CD4-positive, alpha-beta T cell treated with Interferon gamma for 1 hour (primary cell): Measurements from ENCODE around the gene EEPD1.
A peak's percentile ranks its signal among the peaks of the same experiment; 100 is the strongest.
"Not testable (repeated sequence)": the region's sequence is repeated elsewhere in the genome, so short reads cannot be mapped to it uniquely, and the experiment has no call there.

Experiments
- DNase-seq: peaks from one replicate; pipeline ENCODE4 v3.0.0-alpha.2; 2020

The EEPD1 gene

DNA sequence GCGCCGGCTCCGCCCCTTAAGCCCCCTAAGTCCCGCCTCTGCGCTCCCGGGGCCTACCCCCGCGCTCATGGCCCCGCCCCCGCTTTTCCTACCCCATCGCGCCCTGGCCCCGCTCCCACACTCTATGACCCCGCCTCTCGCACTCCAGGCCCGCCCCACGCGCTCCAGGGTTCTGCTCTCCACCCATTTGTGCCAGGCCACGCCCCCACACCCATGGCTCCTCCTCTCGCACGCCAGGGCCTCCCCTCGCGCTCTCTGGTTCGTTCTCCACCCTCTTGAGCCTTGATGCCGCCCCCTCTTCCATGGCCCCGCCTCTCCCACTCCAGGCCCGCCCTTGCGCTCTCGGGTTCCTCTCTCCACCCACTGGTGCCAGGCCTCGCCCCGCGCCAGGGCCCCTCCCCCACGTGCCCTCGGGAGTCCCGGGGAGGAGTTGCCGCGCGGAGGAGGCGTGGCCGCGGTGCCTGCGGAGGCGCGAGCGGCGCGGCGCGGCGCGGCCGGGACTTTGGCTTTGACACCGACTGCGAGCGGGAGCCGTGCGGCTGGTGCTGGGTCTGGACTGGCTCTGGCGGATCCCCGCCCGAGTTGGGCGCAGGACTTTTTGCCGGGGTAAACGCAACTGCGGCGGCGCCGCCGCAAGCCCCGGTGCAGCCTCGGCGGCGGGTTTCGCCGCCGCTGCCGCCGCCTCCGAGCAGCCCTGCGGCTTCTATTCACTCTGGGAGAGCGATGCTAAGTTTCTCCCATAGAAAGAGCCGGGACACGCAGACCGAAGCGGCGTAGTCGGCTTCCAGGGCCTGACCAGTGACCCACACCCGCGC is at the start of gene EEPD1:
Gene EEPD1, plus strand, starts transcription at position 499 of the 815 bp plus-strand sequence. CDS start 1,071 bp downstream, outside the sequence.
- DNase-seq = peak; percentile 99

DNA sequence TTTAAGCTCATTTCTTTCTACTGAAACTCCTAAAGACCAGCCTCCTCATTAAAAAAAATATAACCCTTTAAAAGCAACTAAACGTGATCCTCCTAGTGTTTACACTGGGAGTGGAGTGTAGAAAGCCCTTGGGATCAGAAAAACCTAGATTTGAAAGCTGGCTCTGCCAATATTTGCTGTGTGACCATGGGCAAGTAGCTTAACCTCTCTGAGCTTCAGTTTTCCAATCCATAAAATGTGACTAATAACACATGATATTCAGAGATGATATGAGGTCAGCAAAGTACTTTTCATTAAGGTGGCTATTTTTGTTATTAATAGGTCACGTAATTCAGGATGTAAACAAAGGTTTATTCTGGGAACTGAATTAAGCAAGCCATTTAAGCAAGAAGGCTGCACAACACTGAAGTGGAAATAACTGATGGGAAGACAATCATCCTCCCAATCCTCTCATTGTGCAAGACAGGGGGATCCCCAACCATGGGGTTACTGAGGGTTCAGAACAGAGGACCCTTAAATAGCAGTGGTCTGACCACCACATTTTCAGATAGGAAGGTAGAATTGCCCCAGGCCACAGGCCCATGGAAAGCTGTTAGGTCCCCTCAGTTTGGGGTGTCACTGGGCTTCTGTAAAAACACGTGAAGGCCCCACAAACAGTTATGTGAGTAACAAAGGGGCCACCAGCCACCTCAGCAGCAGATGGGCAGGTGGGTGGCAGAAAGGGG is 49.1 kb upstream of the EEPD1 start:
- no peak for DNase-seq

DNA sequence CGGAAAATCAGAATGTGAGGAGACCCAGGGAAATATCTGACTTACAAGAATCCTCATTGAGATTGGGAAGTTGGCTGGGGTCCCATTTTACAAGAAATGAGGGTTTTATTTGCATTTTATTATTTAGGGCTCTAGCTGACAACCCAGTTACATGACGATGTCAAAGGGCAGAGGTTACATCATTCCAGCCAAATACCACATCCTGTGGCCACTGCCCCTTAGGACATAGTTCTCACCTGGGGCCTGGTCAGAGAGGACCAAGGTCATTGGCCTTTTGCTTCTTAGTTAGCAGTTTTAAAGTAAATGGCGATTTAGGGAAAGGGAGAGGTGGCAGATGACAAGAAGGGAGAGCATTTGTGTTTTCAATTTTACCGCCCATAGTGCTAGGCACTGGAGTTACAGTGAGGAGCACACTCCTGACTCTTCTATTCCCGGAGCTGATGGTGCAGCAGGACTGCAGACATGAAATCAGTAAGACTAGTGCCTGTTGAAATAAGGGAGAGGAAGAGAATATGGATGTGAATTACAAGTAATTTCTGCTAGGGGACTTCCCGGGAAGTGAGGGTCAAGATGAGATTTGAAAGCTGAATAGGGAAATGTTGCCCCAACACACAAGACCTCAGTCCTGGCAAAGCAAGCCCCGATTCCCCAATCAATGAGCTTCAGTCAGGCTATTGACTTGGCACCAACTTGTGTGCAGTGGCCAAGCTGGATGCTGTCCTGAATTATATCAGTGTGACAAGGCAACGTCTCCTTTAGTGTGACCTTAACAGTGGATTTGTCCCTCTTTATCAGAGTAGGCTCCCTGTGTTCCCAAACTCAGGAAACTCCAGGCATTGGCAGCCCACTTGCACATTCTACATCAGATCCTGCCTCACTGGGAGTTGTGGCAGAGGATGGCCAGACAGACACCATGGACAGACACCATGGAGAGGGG is 45.8 kb upstream of the EEPD1 start:
- DNase-seq = not testable (repeated sequence)

DNA sequence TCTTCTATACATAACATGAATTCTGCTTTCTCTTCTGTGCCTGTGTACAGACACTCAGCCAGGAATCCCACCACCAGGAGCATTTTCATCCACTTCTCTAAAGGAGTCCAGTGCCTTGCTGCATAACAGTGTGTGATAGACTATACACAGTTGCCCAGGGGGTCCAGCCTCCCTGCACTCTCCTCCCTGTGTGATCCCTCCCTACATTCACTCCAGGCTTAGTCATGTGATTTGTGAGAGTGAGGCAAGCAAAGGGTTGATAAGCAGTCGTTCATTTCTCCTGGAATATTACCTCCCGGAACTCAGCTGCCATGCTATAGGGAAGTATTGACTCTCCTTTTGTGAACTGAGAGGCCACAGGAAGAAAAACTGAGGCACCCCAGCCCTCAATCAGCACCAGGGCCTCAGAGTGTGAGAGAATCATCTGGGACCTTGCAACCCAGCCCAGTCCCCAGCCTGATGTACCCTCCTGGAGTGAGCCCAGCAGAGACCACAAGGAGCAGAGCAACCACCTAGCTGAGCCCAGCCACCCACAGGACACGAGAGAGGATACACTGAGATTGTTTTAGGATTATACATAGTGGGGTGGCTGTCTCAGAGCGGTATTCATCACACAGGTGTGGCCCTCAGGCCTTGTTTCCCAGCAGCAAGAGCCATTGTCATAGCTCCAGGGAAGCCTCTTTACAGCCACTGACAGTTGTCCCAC is 45.0 kb upstream of the EEPD1 start:
- no peak for DNase-seq

DNA sequence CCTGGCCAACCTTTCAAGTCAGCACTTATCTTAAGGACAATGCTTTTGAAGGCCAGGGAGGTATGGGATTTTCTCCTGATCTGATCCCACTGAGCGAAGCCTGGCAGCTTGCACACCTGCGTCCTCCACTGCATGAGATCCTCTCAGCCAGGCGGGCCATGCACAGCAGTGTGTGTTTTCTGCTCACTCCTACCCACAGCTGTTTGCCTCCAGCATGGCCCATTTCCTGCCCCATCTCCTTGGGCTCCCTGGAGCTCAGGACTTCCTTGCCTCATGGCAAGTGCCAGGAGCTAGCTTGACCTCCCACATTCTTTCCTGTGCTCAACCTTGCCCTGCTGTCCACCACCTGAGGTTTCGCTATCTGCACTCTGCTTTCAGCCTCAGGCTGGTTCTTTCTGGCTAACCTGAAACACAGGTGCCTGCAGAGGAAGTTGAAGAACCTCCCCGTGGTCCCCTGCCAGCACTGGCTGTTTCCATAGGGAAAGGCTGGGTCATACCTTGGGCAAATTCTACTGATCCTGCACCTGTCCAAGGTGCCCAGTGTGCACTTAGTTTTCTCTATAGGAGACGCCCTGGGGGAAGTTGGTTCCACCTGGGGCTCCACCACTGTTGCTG is 43.9 kb upstream of the EEPD1 start:
- no peak for DNase-seq

DNA sequence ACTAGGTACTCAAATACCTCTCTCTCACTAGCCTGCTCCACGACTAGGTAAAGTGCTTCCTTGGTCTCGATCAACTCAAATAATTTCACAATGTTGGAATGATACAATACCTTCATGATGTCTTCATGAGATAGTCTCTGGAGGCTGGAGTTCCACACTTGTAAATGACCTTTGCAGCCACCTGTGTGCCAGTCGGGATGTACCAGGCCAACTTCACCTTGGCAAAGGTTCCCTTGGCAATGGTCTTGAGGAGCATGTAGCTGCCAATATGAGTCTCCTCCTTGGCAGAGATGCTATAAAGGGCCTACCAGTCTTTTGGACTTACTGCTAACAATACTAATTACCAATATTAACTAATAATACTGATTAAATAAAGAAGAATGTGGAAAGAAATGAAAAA is 42.5 kb upstream of the EEPD1 start:
- DNase-seq = no peak

DNA sequence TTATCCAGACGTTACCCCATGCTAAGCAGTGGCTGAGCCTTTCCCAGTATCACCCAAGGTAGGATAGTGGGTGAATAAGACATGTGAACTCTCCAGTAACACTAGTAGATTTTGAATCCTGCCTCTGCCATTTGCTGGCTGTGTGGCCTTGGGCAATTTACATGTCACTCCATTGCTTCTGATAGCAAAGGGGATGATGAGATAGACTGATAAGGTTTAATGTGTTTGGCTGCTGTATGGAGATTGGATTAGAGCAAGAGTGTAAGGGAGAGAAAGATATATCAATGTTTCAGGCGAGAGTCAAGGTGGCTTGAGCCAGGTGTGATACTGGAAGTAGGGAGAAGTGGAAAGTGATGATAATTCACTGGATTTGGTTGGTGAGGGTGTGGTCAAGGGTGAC is 40.1 kb upstream of the EEPD1 start:
- no peak for DNase-seq

DNA sequence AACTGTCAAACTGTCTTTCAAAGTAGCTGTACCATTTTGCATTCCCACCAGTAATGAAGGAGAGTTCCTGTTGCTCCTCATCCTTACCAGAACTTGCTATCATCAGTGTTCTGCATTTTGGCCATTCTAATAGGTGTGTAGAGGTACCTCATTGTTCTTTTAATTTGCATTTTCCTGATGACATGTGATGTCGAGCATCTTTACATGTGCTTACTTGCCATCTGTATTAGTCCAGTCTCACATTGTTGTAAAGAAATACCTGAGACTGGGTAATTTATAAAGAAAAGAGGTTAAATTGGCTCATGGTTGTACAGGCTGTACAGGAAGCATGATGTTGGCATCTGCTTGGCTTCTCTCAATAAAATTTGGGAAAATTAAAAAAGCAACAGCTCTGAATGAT is 38.7 kb upstream of the EEPD1 start:
- no peak for DNase-seq

DNA sequence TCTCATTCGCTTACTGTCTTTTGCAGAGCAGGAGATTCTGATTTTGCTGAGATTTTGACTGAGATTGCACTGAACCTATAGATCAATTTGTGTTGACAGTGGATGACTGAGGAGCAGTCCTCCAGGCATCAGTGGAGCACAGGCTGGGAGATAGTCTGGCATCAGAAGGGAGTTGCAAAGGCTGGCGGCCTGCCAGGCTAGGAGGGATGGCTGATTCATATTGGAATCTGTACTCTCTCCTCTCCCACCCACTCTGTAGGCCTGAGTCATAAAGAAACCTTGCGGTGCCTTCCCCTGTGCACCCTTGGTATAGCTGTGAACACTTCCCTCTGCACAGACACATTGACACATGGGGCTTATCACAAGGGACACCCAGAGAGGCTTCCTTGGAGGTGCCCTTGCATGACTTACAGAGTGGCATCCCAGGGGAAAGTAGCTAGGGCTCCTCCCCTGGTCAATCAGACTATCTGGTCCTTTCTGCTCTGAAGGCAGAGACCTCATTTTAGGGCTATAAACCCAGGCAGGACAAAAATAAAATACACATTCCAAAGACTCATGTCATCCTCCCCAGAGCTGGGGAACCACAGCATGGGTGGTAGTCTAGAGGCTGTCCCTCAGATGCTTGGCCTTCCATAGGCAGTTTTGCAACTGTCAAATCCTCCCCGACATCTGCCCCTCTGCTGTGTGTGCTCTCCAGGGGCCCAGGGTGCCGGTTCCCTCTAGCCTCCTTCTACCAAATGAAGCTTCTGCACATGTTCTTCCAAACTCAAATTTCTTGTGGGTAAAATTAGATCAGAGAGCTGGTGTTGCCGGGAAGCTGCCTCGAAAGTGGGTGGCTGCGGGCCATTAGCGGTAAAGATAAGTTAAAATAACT is 37.4 kb upstream of the EEPD1 start:
- DNase-seq = peak; percentile 54

DNA sequence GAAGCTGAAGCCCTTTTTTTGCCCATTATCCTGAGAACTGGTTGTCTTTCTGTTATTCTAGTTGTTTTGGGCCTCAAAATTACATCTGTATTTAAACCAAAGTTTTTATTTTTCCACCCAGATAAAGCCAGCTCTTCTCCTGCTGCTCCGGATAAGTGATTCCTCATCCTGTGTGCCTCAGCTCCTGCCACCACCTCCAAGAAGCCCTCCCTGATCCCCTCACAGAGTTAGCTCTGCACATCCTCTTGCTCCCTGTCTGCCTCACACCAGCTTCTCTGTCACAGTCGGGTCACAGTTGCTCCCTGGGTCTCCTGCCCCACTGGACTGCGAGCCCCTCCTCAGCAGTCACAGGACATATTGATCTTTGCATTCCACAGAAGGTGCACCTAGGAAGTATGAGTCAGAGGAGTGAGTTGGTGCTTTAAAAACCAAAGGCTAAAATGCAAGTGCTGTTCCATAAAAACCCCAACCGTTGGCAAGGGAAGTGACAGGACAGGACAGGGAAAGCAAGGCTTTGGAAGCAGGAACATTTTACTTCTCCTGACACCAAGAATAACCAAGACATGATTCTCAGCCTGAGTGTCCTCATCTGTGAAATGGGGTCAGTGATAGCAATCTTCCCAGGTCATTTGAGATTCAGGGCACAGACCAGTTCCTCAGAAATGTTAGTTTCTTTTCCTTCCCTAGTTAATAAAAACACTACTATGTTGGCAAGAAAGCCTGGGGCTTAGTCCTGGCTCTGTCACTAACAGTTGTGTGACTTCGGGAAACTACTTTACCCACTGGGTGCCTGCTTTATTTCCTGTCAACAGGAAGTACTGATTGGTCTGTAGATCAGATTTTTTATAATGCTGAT is 36.5 kb upstream of the EEPD1 start:
- DNase-seq = no peak

DNA sequence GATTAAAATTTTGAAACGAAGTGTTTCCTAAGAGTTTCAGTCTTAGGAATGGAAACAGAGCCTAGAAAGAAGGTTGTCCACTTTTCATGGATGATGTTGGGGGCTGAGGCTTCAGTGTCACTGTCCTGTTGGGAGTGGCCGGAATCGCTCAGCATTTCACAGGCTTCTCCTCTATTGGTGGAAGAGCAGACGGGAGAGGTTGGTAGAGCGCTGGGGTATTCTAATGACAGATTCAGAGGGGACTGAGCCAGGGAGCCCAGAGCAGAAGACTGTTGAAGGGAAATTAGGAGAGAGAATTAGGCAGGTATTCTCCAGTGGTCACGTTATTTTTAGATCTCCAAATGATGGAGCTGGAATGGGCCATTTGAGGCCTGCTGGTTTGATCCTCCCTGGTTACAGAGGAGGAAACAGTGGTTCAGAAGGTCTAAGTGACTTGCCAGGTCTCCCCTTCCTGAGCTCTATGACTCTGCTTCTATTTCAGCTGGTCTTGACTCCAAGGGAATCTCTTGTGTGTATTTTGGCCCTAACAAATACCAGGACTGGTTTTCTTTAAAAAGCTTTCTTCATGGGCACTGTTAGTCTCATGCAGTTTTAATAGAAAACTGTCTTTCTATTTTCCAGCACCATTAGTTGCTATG is 35.7 kb upstream of the EEPD1 start:
- DNase-seq = no peak

DNA sequence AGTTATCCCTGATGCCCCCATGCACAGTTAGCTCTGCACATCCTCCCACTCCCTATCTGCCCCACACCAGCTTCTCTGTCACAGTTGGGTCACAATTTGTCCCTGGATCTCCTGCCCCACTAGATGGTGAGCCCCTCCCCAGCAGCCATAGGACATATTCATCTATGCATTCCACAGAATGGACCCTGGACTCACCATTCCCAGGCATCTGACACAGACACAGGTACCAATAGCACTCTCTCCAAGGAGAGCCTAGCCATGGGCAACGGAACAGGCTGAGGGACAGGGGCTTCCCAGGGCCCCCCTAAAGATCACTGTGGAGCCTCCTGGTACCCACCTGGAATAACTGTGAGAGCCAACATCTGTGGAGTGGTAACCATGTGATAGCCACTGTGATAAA is 34.7 kb upstream of the EEPD1 start:
- no peak for DNase-seq

DNA sequence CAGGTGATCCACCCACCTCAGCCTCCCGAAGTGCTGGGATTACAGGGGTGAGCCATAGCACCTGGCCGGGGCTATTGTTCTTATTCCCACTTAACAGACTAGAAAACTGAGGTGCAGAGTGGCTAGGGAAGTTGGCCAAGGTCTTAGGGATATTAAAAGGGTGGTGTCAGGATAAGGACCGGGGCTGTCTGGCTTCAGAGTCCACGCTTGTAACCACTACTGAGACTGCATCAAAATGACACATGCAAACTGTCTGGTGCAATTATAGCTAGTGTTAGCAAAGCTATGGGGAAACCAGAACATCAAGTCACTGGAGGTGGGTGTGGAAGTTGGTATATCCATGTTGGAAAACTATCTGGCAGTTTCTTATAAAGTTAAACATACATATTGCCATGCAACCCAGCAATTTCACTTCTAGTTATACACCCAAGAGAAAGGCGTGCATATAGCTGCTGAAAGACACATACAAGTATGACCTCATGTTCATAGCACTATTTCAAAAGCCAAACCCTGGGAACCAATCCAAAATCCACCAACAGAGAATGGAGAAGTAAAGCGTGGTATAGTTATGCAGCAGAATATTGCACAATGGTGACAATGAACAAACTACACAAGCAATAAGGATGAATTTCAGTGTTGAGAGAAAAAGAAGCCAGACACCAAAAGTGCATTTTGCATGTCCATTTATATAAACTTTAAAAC is 33.9 kb upstream of the EEPD1 start:
- DNase-seq = peak; percentile 21

DNA sequence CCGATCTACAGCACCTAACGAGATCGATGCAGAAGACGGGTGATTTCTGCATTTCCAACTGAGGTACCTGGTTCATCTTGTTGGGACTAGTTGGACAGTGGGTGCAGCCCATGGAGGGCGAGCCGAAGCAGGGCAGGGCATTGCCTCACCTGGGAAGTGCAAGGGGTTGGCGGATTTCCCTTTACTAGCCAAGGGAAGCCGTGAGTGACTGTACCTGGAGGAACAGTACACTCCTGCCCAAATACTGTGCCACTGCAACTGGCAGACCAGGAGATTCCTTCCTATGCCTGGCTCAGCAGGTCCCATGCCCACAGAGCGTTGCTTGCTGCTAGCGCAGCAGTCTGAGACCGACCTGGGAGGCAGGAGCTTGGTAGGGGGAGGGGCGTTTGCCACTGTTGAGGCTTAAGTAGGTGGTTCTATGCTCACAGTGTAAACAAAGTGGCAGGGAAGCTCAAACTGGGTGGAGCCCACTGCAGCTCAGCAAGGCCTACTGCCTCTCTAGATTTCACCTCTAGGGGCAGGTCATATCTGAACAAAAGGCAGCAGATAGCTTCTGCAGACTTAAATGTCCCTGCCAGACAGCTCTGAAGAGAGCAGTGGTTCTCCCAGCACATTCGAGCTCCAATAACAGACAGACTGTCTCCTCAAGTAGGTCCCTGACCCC is 32.9 kb upstream of the EEPD1 start:
- not testable (repeated sequence) for DNase-seq

DNA sequence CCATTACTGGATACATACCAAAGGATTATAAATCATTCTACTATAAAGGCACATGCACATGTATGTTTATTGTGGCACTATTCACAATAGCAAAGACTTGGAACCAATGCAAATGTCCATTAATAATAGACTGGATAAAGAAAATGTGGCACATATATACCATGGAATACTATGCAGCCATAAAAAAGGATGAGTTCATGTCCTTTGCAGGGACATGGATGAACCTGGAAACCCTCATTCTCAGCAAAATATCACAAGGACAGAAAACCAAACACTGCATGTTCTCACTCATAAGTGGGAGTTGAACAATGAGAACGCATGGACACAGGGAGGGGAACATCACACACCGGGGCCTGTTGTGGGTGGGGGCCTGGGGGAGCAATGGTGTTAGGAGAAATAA is 27.4 kb upstream of the EEPD1 start:
- not testable (repeated sequence) for DNase-seq

DNA sequence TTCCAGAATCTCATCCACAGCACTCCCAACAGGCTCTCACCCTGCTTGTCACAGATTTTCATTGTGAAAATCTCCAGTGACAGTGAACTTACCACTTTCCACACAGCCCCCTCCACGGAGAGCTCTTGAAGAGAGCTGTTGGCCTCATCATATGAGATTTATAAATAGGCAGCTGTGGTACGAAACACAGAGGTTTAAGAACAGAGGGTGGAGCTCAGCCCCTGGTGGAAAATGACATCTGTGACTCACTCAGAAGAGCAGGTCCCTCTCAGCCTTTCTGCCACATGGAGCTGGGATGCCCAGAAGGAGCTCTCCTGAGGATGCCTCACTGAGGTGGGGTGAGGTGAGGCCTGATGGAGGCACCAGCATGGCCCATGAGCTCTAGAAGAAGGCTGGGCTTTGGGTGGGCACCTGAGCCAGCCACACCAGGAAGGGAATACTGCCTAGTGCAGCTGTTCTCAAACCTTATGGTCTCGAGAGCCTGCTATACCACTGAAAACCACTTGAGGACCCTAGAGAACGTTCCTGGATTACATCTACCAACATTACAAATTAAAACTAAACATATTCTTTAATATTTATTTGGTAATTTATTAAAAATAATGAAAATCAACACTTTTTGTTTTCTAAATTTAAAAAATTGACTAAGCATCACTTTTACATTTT is 25.8 kb upstream of the EEPD1 start:
- no peak for DNase-seq

DNA sequence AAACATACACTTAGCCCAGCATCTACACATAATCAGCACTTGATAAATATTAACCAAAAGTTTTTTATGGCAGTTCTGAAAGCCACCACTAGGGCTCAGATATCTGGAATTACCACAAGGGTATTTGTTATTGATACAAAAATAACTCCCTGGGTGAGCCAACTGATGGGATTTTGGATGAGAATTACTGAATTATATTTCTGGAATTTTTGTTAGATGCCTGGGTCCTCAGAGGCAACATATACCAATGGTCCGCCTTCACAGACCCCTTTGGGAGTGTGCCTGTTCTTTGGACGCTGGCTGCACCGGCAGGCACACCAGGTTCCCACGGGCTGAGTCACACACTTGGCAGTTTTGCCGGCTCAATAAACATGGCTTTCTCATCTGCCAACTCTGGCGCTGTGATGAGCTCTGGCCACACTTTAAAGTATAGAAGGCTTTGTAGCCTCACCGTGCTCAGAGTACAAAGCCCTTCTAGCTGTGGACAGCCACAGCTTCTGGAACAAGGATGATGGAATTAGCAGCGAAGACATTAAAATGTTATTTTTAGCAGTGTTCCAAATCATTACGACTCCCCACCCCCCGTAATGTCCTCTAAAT is 24.5 kb upstream of the EEPD1 start:
- no peak for DNase-seq
